ENCODE data around the gene CARMIL1. TPM values are rescaled to one million over a fixed set of nuclear protein-coding genes. Genes with fewer than 3 reads are reported as not detected.

The CARMIL1 gene
- total RNA-seq, 4 donors from 2014 or later: 13.6 to 33.2 (median 22.2) TPM

DNA sequence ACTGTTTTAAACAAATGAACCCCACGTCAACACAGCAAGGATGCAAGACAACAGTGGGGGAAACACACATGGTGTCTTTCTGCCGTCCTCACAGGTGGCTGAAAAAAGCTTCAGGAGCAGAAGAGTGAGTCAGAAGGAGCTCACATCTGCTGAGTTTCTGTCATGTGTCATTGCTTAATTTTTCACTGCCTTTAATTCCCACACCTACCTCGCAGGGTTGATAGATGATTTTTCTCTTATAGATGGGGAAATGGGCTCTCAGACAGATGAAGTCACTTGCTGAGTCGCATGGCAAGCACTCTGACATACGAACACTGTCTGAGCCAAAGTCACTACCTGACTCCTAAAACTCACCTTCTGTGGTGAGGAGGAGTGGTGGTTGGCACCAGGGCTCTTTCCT is 28.3 kb upstream of the CARMIL1 start:
- H3K9me3 ChIP-seq: no peaks in the 10 kb centered on the region
- H3K27ac ChIP-seq: no peak overlapping the region
- DNase-seq (ENCODE audit: low spot score in 2 of 2): no peak
- no peaks in the 10 kb centered on the region for H3K4me1 ChIP-seq
- WGBS: 60% methylated on average over 5 of the region's 5 CpGs
- no peak overlapping the region for H3K4me3 ChIP-seq
- no peaks in the 10 kb centered on the region for H3K27me3 ChIP-seq
- no peak for TF ChIP-seq EP300 (IDR thresholded peaks at IDR 0.05)
- no peak for TF ChIP-seq POLR2AphosphoS5 (IDR thresholded peaks at IDR 0.05)
- TF ChIP-seq POLR2A (IDR thresholded peaks at IDR 0.05): no peak
- TF ChIP-seq, protein P1, sequence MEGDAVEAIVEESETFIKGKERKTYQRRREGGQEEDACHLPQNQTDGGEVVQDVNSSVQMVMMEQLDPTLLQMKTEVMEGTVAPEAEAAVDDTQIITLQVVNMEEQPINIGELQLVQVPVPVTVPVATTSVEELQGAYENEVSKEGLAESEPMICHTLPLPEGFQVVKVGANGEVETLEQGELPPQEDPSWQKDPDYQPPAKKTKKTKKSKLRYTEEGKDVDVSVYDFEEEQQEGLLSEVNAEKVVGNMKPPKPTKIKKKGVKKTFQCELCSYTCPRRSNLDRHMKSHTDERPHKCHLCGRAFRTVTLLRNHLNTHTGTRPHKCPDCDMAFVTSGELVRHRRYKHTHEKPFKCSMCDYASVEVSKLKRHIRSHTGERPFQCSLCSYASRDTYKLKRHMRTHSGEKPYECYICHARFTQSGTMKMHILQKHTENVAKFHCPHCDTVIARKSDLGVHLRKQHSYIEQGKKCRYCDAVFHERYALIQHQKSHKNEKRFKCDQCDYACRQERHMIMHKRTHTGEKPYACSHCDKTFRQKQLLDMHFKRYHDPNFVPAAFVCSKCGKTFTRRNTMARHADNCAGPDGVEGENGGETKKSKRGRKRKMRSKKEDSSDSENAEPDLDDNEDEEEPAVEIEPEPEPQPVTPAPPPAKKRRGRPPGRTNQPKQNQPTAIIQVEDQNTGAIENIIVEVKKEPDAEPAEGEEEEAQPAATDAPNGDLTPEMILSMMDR (IDR thresholded peaks at IDR 0.05): no peak
- no peaks in the 10 kb centered on the region for H3K36me3 ChIP-seq

DNA sequence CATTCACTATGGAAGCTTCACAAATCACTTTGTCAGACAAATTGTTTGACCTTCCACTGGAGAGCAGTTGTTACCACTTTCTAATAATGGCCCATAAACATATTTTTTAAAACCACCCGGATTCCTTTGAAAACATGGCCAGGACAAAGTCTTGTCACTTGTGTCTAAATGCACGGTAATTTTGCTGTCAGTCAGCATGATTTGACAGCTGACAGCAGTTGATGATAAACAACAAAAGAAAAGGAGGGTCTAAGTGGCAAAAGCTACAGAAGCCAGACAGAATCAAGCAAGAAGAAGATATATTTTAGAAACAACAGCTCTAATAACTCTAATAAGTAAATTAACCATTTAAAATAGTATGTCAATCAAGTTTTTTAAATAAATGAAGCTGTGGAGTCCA is 27.7 kb upstream of the CARMIL1 start:
- no peak overlapping the region for H3K27ac ChIP-seq
- WGBS: 58% methylated on average over 2 of the region's 2 CpGs
- no peaks in the 10 kb centered on the region for H3K4me1 ChIP-seq
- no peak for DNase-seq (ENCODE audit: low spot score in 2 of 2)
- no peaks in the 10 kb centered on the region for H3K36me3 ChIP-seq
- TF ChIP-seq, protein P1 (IDR thresholded peaks at IDR 0.05): no peak
- TF ChIP-seq POLR2AphosphoS5 (IDR thresholded peaks at IDR 0.05): no peak
- no peak for TF ChIP-seq POLR2A (IDR thresholded peaks at IDR 0.05)
- TF ChIP-seq EP300 (IDR thresholded peaks at IDR 0.05): no peak
- no peaks in the 10 kb centered on the region for H3K9me3 ChIP-seq
- no peak overlapping the region for H3K4me3 ChIP-seq
- H3K27me3 ChIP-seq: no peaks in the 10 kb centered on the region

DNA sequence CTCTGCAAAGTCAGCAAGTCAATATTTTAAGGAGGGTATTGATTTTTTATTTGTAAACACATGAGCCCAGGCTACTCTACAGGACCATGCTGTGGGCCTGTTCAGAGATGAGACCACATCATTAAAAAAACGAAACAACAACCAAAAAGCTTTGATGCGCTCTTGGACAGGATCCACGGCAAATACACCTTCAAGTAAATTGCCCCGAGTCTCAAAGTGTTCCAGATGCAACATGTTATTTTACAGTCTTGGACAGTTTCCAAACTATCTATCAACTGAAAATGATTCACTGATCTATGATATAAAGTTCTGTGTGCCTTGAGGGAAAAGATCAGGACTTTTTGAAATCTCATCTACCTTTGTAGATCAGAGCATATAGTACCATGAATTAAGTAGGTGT is 25.8 kb upstream of the CARMIL1 start:
- no peaks in the 10 kb centered on the region for H3K9me3 ChIP-seq
- H3K36me3 ChIP-seq: no peaks in the 10 kb centered on the region
- no peaks in the 10 kb centered on the region for H3K4me1 ChIP-seq
- H3K4me3 ChIP-seq: no peak overlapping the region
- DNase-seq (ENCODE audit: low spot score in 2 of 2): no peak
- WGBS: 37% methylated on average over 4 of the region's 4 CpGs
- H3K27ac ChIP-seq: no peak overlapping the region
- TF ChIP-seq POLR2AphosphoS5 (IDR thresholded peaks at IDR 0.05) (no peak), POLR2A (IDR thresholded peaks at IDR 0.05) (no peak), EP300 (IDR thresholded peaks at IDR 0.05) (no peak)
- TF ChIP-seq, protein P1 (IDR thresholded peaks at IDR 0.05): no peak
- H3K27me3 ChIP-seq: no peaks in the 10 kb centered on the region

DNA sequence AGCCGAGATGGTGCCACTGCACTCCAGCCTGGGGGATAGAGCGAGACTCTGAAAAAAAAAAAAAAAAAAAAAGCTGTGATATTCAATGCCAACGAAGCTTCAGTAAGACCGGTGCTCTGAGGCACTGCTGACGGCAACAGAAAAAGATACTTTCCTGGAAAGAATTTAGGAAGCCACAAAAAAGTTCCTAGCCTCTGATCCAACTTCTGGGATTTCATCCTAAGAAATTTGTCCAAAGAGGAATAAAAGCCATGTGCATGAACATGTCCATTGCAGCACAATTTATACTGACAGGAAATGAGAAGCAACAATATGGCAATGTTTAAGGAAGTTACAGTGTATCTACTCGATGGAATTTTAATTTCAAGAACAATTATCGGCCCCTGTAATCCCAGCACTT is 24.5 kb upstream of the CARMIL1 start:
- Histone ChIP-seq H3K36me3 (no peaks in the 10 kb centered on the region), H3K9me3 (no peaks in the 10 kb centered on the region), H3K27me3 (no peaks in the 10 kb centered on the region), H3K4me1 (no peaks in the 10 kb centered on the region), H3K4me3 (no peak overlapping the region), H3K27ac (no peak overlapping the region)
- DNase-seq (ENCODE audit: low spot score in 2 of 2): no peak
- 58% methylated on average over 7 of the region's 7 CpGs for WGBS
- TF ChIP-seq POLR2AphosphoS5 (IDR thresholded peaks at IDR 0.05): no peak
- TF ChIP-seq EP300 (IDR thresholded peaks at IDR 0.05): no peak
- TF ChIP-seq, protein P1 (IDR thresholded peaks at IDR 0.05): no peak
- TF ChIP-seq POLR2A (IDR thresholded peaks at IDR 0.05): no peak

DNA sequence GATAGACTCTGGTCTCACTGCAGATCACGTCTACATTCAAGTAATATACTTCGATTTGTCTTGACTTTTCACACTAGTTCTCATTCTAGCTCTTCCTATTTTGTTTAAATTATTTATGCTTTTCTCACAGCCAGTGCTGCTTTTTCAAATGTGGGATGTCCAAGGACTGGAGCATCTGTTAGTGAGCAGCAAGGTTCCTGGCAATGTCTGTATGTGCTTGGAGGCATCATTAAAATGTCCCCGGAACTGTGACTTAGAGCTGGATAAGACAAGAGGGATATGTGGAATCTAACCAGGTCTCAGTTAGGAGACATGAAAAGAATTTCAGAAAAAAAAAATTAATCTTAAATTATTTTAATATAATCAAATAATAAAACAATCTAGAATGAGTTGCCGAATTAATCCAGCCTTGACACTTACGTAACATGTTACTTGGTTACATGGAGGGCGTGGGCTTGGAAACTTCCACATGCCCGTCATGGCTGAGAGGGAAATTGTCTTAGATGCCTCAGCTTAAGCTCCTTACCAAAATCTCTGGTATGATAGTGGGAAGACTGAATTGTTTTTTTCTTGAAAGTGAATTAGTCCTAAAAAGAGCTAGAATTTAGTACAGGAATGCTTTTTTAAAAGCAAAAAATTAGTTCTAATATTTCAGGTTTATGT is 21.4 kb upstream of the CARMIL1 start:
- Histone ChIP-seq H3K9me3 (no peaks in the 10 kb centered on the region), H3K36me3 (no peaks in the 10 kb centered on the region), H3K4me3 (no peak overlapping the region), H3K27ac (no peak overlapping the region), H3K4me1 (no peaks in the 10 kb centered on the region), H3K27me3 (no peaks in the 10 kb centered on the region)
- 41% methylated on average over 7 of the region's 7 CpGs for WGBS
- TF ChIP-seq POLR2AphosphoS5 (IDR thresholded peaks at IDR 0.05) (no peak), POLR2A (IDR thresholded peaks at IDR 0.05) (no peak), EP300 (IDR thresholded peaks at IDR 0.05) (no peak)
- TF ChIP-seq, protein P1 (IDR thresholded peaks at IDR 0.05): no peak
- DNase-seq (ENCODE audit: low spot score in 2 of 2): no peak

Measured in suprapubic skin (tissue), 4 donors.